ENCODE measurements around the gene CTNND1.

DNA sequence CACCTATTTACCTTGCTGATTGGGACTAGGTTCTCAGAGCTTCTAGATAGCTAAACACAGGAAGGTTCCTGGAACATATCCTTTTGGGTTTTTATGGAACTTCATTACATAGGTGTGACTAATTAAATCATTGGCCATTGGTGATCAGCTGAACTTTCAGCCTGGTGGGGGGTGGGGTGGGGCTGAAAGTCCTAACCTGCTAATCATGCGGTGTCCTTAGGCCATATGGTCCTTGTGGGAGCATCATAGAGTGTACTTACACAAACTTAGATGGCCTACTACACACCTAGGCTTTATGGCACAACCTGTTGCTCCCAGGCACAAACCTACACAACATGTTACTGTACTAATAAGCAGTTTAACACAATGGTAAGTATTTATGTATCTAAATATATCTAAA, 28.9 kb upstream of the CTNND1 start:
- no peak for TF ChIP-seq FOXA1 (IDR thresholded peaks at IDR 0.05)
- TF ChIP-seq LEF1 (IDR thresholded peaks at IDR 0.05; ENCODE audit: borderline replicate concordance) = no peak
- no peak for TF ChIP-seq FOXK2 (IDR thresholded peaks at IDR 0.05)
- TF ChIP-seq TARDBP (IDR thresholded peaks at IDR 0.05) = no peak
- no peak for TF ChIP-seq SP1 (IDR thresholded peaks at IDR 0.05)
- TF ChIP-seq SUZ12 (IDR thresholded peaks at IDR 0.05) = no peak
- TF ChIP-seq BHLHE40 (IDR thresholded peaks at IDR 0.05; ENCODE audit: borderline replicate concordance) = no peak
